SK-N-SH treated with all-trans-retinoic acid at 6 μM for 48 hours (cell line): Measurements from ENCODE around the gene SEMA5B.

Experiments
- ATAC-seq: fragments of 200-7000 bp; cut with Tn5 transposase; 3 replicates; pipeline ENCODE4 v1.9.1; 2020; ENCODE audit warnings: mild to moderate bottlenecking, moderate library complexity
- ARNTL ChIP-seq: fragments of 450-650 bp; formaldehyde crosslinking; IDR thresholded peaks from 2 replicates; pipeline ENCODE4 v1.5.0; 2020; ENCODE audit warnings: low read depth, mild to moderate bottlenecking, moderate library complexity, borderline replicate concordance
- BACH2 ChIP-seq: fragments of 250-450 bp; sonication (Bioruptor Pico); IDR thresholded peaks from 2 replicates; pipeline ENCODE4 v1.9.0; 2021; ENCODE audit warnings: mild to moderate bottlenecking, borderline replicate concordance
- CREB5 ChIP-seq: fragments of 250-450 bp; sonication (Bioruptor Pico); IDR thresholded peaks from 2 replicates; pipeline ENCODE4 v1.5.1; 2020; ENCODE audit warnings: low read depth, mild to moderate bottlenecking, moderate library complexity
- CSDC2 ChIP-seq: fragments of 250-450 bp; sonication (Bioruptor Pico); IDR thresholded peaks from 2 replicates; pipeline ENCODE4 v1.5.0; 2020; ENCODE audit warnings: mild to moderate bottlenecking, moderate library complexity
- CSRNP3 ChIP-seq: fragments of 250-450 bp; sonication (Bioruptor Pico); IDR thresholded peaks from 2 replicates; pipeline ENCODE4 v1.5.1; 2021; ENCODE audit warnings: mild to moderate bottlenecking, moderate library complexity
- ESRRG ChIP-seq: fragments of 250-450 bp; sonication (Bioruptor Pico); IDR thresholded peaks from 2 replicates; pipeline ENCODE4 v1.6.1; 2021; ENCODE audit warnings: mild to moderate bottlenecking
- GLIS3 ChIP-seq: fragments of 250-450 bp; sonication (Bioruptor Pico); IDR thresholded peaks from 2 replicates; pipeline ENCODE4 v1.5.0; 2020; ENCODE audit warnings: mild to moderate bottlenecking, moderate library complexity
- ISL1 ChIP-seq: fragments of 250-450 bp; sonication (Bioruptor Pico); IDR thresholded peaks from 2 replicates; pipeline ENCODE4 v2.1.2; 2022; ENCODE audit warnings: mild to moderate bottlenecking, moderate library complexity
- OSR1 ChIP-seq: fragments of 250-450 bp; sonication (Bioruptor Pico); IDR thresholded peaks from 2 replicates; pipeline ENCODE4 v1.8.0; 2022; ENCODE audit warnings: moderate library complexity, mild to moderate bottlenecking, inconsistent platforms
- PATZ1 ChIP-seq: fragments of 250-450 bp; sonication (Bioruptor Pico); IDR thresholded peaks from 2 replicates; pipeline ENCODE4 v1.8.0; 2020; ENCODE audit warnings: mild to moderate bottlenecking, moderate library complexity, borderline replicate concordance
- POU6F1 ChIP-seq: fragments of 250-450 bp; sonication (Bioruptor Pico); IDR thresholded peaks from 2 replicates; pipeline ENCODE4 v1.8.0; 2021; ENCODE audit warnings: low read depth, mild to moderate bottlenecking, moderate library complexity, borderline replicate concordance
- PPARA ChIP-seq: fragments of 250-450 bp; sonication (Bioruptor Pico); IDR thresholded peaks from 2 replicates; pipeline ENCODE4 v1.5.0; 2020; ENCODE audit warnings: mild to moderate bottlenecking, borderline replicate concordance
- RARB ChIP-seq: fragments of 250-450 bp; sonication (Bioruptor Pico); IDR thresholded peaks from 2 replicates; pipeline ENCODE4 v1.8.0; 2021; ENCODE audit warnings: mild to moderate bottlenecking, moderate library complexity
- SNAI2 ChIP-seq: fragments of 250-450 bp; sonication (Bioruptor Pico); IDR thresholded peaks from 2 replicates; pipeline ENCODE4 v1.5.0; 2020; ENCODE audit warnings: mild to moderate bottlenecking, moderate library complexity
- TOX ChIP-seq: fragments of 250-450 bp; sonication (Bioruptor Pico); IDR thresholded peaks from 2 replicates; pipeline ENCODE4 v1.8.0; 2021; ENCODE audit warnings: mild to moderate bottlenecking, moderate library complexity, borderline replicate concordance
- TSHZ2 ChIP-seq: fragments of 250-450 bp; sonication (Bioruptor Pico); IDR thresholded peaks from 2 replicates; pipeline ENCODE4 v1.5.0; 2020; ENCODE audit warnings: mild to moderate bottlenecking, moderate library complexity
- ZC3H10 ChIP-seq: fragments of 250-450 bp; sonication (Bioruptor Pico); IDR thresholded peaks from 2 replicates; pipeline ENCODE4 v1.5.1; 2021; ENCODE audit warnings: mild to moderate bottlenecking, moderate library complexity
- ZFP3 ChIP-seq: fragments of 250-450 bp; sonication (Bioruptor Pico); IDR thresholded peaks from 2 replicates; pipeline ENCODE4 v1.5.0; 2020; ENCODE audit warnings: mild to moderate bottlenecking, moderate library complexity
- ZFP30 ChIP-seq: fragments of 450-650 bp; formaldehyde crosslinking; IDR thresholded peaks from 2 replicates; pipeline ENCODE4 v1.5.0; 2022; ENCODE audit warnings: mild to moderate bottlenecking, moderate library complexity
- ZNF565 ChIP-seq: fragments of 450-650 bp; formaldehyde crosslinking; conservative IDR thresholded peaks from 2 replicates; pipeline ENCODE4 v1.5.0; 2020; ENCODE audit warnings: low read depth, mild to moderate bottlenecking, moderate library complexity
- ZNF70 ChIP-seq: fragments of 450-650 bp; formaldehyde crosslinking; IDR thresholded peaks from 2 replicates; pipeline ENCODE4 v1.5.0; 2020; ENCODE audit warnings: mild to moderate bottlenecking, moderate library complexity
- ZNF8 ChIP-seq: fragments of 450-650 bp; formaldehyde crosslinking; IDR thresholded peaks from 2 replicates; pipeline ENCODE4 v1.5.0; 2020; ENCODE audit warnings: mild to moderate bottlenecking, moderate library complexity

The SEMA5B gene

GRCh38 chr3:123018683-123019082, 8.9 kb downstream of the SEMA5B start:
- TF ChIP-seq ZNF565 (CRISPR knock-in tag) (no peak), PATZ1 (CRISPR knock-in tag) (no peak), SNAI2 (CRISPR knock-in tag) (no peak), CREB5 (no peak), CSRNP3 (CRISPR knock-in tag) (no peak), TOX (CRISPR knock-in tag) (no peak), OSR1 (CRISPR knock-in tag) (no peak), BACH2 (no peak), ZNF70 (CRISPR knock-in tag) (no peak), ZC3H10 (CRISPR knock-in tag) (no peak)
- no peak for ATAC-seq

GRCh38 chr3:123015596-123015995, 12.0 kb downstream of the SEMA5B start:
- no peak; the same call in 2 of the 3 replicates for ATAC-seq
- TF ChIP-seq POU6F1 (CRISPR knock-in tag) (no peak), CSDC2 (CRISPR knock-in tag) (no peak), ARNTL (CRISPR knock-in tag) (no peak), ZFP30 (CRISPR knock-in tag) (no peak), ZNF565 (CRISPR knock-in tag) (no peak), CSRNP3 (CRISPR knock-in tag) (no peak), ESRRG (no peak), GLIS3 (CRISPR knock-in tag) (no peak), RARB (CRISPR knock-in tag) (no peak), ZNF70 (CRISPR knock-in tag) (no peak), ZFP3 (CRISPR knock-in tag) (no peak)

- no peak for ATAC-seq
- TF ChIP-seq CSDC2 (CRISPR knock-in tag), result no peak
- TF ChIP-seq PATZ1 (CRISPR knock-in tag), result no peak
- no peak for TF ChIP-seq TSHZ2 (CRISPR knock-in tag)
- no peak for TF ChIP-seq CSRNP3 (CRISPR knock-in tag)
- TF ChIP-seq RARB (CRISPR knock-in tag), result no peak
- TF ChIP-seq ZFP3 (CRISPR knock-in tag), result no peak
- no peak for TF ChIP-seq ZNF8 (CRISPR knock-in tag)
- no peak for TF ChIP-seq POU6F1 (CRISPR knock-in tag)
- no peak for TF ChIP-seq ESRRG
- TF ChIP-seq ISL1 (CRISPR knock-in tag), result no peak
- no peak for TF ChIP-seq PPARA (CRISPR knock-in tag)
- no peak for TF ChIP-seq ZFP30 (CRISPR knock-in tag)
- TF ChIP-seq BACH2, result no peak
Observed at GRCh38 chr3:123013876-123014275, 13.7 kb downstream of the SEMA5B start.
